Epithelial cell of esophagus (primary cell): ENCODE results near the gene BRWD1.
A peak's percentile ranks its signal among the peaks of the same experiment; 100 is the strongest.

Experiments used
- DNase-seq: peaks from one replicate; pipeline ENCODE4 v3.0.0; 2010; ENCODE audit warnings: low read depth
- H3K4me3 ChIP-seq: 2 replicates; pipeline ENCODE4 v1.5.1; 2011; ENCODE audit warnings: mild to moderate bottlenecking, low read length, control low read depth
- TF ChIP-seq, protein P1 (sequence below): IDR thresholded peaks from 2 replicates; pipeline ENCODE4 v1.5.1; 2011; ENCODE audit warnings: low read depth, mild to moderate bottlenecking, low read length, control low read depth, inconsistent platforms; ENCODE audit not compliant: insufficient read depth; ENCODE audit errors: missing control alignments

BRWD1 gene

DNA sequence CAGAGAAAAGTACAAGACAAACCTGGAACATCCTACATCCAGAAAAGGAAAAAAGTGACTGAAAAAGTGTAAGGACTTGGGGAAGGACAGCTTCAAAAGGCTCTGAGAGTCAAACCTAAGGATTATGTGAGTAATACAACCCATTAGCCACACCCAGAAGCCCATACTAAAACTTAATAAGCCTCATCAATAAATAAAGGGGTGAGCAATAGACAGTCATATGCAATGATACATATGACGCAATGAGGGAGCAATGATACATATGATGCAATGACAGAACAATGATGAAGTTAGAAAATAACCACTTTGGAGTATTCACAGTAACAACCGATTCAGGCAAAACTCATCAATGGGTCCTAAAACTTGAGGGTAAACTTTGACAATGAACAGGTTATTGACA lies 50.1 kb downstream of the BRWD1 start:
- peak; percentile 61 for DNase-seq
- TF ChIP-seq, protein P1, sequence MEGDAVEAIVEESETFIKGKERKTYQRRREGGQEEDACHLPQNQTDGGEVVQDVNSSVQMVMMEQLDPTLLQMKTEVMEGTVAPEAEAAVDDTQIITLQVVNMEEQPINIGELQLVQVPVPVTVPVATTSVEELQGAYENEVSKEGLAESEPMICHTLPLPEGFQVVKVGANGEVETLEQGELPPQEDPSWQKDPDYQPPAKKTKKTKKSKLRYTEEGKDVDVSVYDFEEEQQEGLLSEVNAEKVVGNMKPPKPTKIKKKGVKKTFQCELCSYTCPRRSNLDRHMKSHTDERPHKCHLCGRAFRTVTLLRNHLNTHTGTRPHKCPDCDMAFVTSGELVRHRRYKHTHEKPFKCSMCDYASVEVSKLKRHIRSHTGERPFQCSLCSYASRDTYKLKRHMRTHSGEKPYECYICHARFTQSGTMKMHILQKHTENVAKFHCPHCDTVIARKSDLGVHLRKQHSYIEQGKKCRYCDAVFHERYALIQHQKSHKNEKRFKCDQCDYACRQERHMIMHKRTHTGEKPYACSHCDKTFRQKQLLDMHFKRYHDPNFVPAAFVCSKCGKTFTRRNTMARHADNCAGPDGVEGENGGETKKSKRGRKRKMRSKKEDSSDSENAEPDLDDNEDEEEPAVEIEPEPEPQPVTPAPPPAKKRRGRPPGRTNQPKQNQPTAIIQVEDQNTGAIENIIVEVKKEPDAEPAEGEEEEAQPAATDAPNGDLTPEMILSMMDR, result no peak
- H3K4me3 ChIP-seq, result no peak overlapping the region

- TF ChIP-seq, protein P1, result no peak
- no peak overlapping the region for H3K4me3 ChIP-seq
- DNase-seq, result no peak
These were observed 55.2 kb downstream of the BRWD1 start for GRCh38 chr21:39258207-39258606.

- TF ChIP-seq, protein P1, result no peak
- no peak overlapping the region for H3K4me3 ChIP-seq
- no peak for DNase-seq
These were observed 62.1 kb downstream of the BRWD1 start for GRCh38 chr21:39251326-39251725.

DNA sequence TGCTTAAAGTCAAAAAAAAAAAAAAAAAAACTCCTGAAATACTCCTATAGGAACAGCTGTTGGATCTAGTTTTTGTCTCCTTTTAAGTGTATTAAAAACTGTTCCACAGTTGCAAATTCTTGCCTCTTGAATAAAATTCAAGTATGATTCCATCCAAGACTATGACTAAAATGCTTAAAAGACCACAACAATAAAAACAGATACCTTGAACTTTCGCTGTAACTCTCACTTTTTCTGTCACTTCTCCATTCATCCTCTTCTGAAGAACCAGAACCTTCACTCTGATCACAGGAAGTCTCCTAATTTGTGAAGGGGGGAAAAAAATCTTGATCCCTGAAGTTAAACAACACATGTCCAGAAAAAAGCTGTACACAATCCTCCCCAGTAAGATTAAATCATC lies 75.2 kb downstream of the BRWD1 start:
- no peak for DNase-seq
- H3K4me3 ChIP-seq, result no peak overlapping the region
- TF ChIP-seq, protein P1, result no peak

DNA sequence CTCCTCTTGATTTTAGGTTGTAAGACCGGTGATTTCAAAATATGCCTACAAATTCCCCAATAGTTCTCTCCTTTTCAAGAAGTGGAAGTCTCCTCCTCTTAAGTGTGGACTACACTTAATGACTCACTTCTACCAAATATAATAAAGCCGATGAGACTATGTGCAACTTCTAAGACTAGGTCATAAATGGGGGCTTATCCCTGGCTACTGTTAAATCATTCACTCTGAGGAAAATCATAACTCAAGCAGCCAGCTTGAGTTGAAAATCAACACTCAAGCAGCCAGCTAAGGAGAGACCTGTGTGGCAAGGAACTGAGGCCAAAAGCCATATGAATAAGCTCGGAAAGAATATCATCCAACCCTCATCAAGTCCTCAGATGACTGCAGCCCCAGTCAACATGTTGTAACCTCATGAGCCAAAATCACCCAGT lies 80.6 kb downstream of the BRWD1 start:
- no peak overlapping the region for H3K4me3 ChIP-seq
- TF ChIP-seq, protein P1, result no peak
- peak; percentile 5 for DNase-seq

- DNase-seq, result no peak
These were observed 88.5 kb downstream of the BRWD1 start for GRCh38 chr21:39224930-39225329.

DNA sequence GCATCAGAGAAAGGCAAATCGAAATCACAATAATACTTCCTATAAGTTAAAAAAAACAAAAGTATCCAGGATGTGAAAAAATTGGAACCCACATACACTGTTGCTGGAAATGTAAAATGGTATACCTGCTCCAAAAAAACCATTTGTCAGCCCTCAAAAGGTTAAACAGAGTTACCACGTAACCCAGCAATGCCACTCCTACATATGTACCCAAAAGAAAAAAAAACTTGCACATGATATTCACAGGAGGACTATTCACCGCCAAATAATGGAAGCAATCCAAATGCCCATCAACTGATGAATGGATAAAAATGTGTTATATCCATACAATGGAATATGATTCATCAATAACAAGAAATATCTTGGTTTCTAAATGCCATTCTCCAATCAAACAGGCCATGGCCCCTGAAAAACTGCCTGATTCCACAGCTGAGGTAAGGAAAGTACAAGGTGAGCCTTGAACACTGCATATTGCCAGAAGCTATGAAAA lies 91.4 kb downstream of the BRWD1 start:
- no peak overlapping the region for H3K4me3 ChIP-seq
- DNase-seq, result no peak
- TF ChIP-seq, protein P1, result no peak

More at GRCh38 chr21:39224930-39225329, 88.5 kb downstream of the BRWD1 start:
- TF ChIP-seq, protein P1, result no peak
- no peak overlapping the region for H3K4me3 ChIP-seq
